Lung (tissue), 12 donors: ENCODE data around the gene PLEKHG2. TPM values are rescaled to one million over a fixed set of nuclear protein-coding genes. Genes with fewer than 3 reads are reported as not detected.

ENCODE experiments used
- ATAC-seq: fragments of 200-7000 bp; cut with Tn5 transposase; one replicate; pipeline ENCODE4 v1.9.1; 2020; ENCODE audit warnings: moderate number of reproducible peaks; ENCODE audit not compliant: insufficient read depth, low FRiP score
- DNase-seq, 3 donors: peaks; one replicate each; pipeline ENCODE4 v3.0.0-alpha.2; 2013 to 2017
- H3K27ac ChIP-seq, 2 donors: one replicate each; pipeline ENCODE4 v1.5.1; 2013; ENCODE audit warnings: mild to moderate bottlenecking in 2 of 2, moderate library complexity in 2 of 2, control low read depth in 1 of 2, inconsistent platforms in 1 of 2, low read depth in 1 of 2, low read length in 1 of 2
- H3K27me3 ChIP-seq, 3 donors: one replicate each; pipeline ENCODE4 v1.5.1; 2013; ENCODE audit warnings: low read length in 2 of 3; ENCODE audit not compliant: control insufficient read depth in 3 of 3, insufficient read depth in 3 of 3
- H3K36me3 ChIP-seq, 4 donors: one replicate each; pipeline ENCODE4 v1.5.1; 2013; ENCODE audit warnings: low read length in 4 of 4, mild to moderate bottlenecking in 1 of 4, moderate library complexity in 1 of 4; ENCODE audit not compliant: control insufficient read depth in 4 of 4, insufficient read depth in 4 of 4
- H3K4me1 ChIP-seq, 5 donors: one replicate each; pipeline ENCODE4 v1.5.1; 2013; ENCODE audit warnings: low read length in 5 of 5, mild to moderate bottlenecking in 2 of 5, moderate library complexity in 1 of 5; ENCODE audit not compliant: control insufficient read depth in 5 of 5, insufficient read depth in 5 of 5
- H3K4me3 ChIP-seq: one replicate; pipeline ENCODE4 v1.5.1; 2013; ENCODE audit warnings: mild to moderate bottlenecking, control low read depth, moderate library complexity
- H3K9ac ChIP-seq, 2 donors: one replicate each; pipeline ENCODE4 v1.5.1; 2013; ENCODE audit warnings: low read length in 2 of 2, control low read depth in 1 of 2; ENCODE audit not compliant: insufficient read depth in 1 of 2
- H3K9me3 ChIP-seq, 4 donors: one replicate each; pipeline ENCODE4 v1.5.1; 2013; ENCODE audit warnings: low read length in 3 of 4, mild to moderate bottlenecking in 1 of 4, moderate library complexity in 1 of 4; ENCODE audit not compliant: control insufficient read depth in 4 of 4, insufficient read depth in 3 of 4
- CTCF ChIP-seq: IDR thresholded peaks from 2 replicates; pipeline ENCODE4 v1.5.1; 2012; ENCODE audit warnings: mild to moderate bottlenecking; ENCODE audit errors: control extremely low read depth, extremely low read depth
- WGBS, 2 donors: extraction: QIAGEN DNeasy Blood & Tissue Kit; methylation state at CpG; one replicate each; pipeline ENCODE4 v1.1.7; 2013; 5-methylcytosine and 5-hydroxymethylcytosine counted together
- polyA plus RNA-seq, 2 donors: library from polyadenylated mRNA; stranded (reverse); fragments of 200-250 nt; gene quantifications; one replicate each; pipeline ENCODE4 v1.2.1, GENCODE V29; 2013
- total RNA-seq, 2 donors: library from RNA; depleted of rRNA in 1 of 2; stranded (reverse); fragments of >200 nt in 1 of 2; gene quantifications; one replicate each; pipeline ENCODE4 v1.2.1, GENCODE V29; 2014 to 2021
- donor health status: control.
- donor health status: control.
- donor health status: Bipolar disorder and iron deficiency.
- donor health status: healthy.
- donor health status: DM: yes; HTN: yes; CAD: no.

PLEKHG2 gene
- total and polyA plus RNA-seq, 4 donors, result 15.5 to 52.7 (median 27.2) TPM

- Histone ChIP-seq H3K27ac (no peak overlapping the region), H3K9ac (no peak overlapping the region), H3K4me3 (no peak overlapping the region), H3K36me3 (peaks cover 4 to 39% (median 35%) of the 10 kb centered on the region in 4 donors), H3K9me3 (no peaks in the 10 kb centered on the region), H3K4me1 (peaks cover 0 to 7% (median 0%) of the 10 kb centered on the region in 5 donors), H3K27me3 (no peaks in the 10 kb centered on the region)
- DNase-seq (no peak), ATAC-seq (no peak)
- TF ChIP-seq CTCF, result no peak
- WGBS, 2 donors, result 92 to 95% methylated on average over 14 to 15 of the region's 15 CpGs
These were observed 8.3 kb downstream of the PLEKHG2 start for GRCh38 chr19:39420769-39421168.

- ATAC-seq (no peak), DNase-seq (no peak)
- no peaks in the 10 kb centered on the region for H3K4me1 ChIP-seq
- no peaks in the 10 kb centered on the region for H3K27me3 ChIP-seq
- H3K27ac ChIP-seq, result no peak overlapping the region
- WGBS, 2 donors, result 95 to 98% methylated on average over 5 of the region's 5 CpGs
- H3K9ac ChIP-seq, result no peak overlapping the region
- H3K9me3 ChIP-seq, result no peaks in the 10 kb centered on the region
- H3K4me3 ChIP-seq, result no peak overlapping the region
- H3K36me3 ChIP-seq, result peaks cover 4 to 35% (median 31%) of the 10 kb centered on the region in 4 donors
- TF ChIP-seq CTCF, result no peak
These were observed 9.6 kb downstream of the PLEKHG2 start for GRCh38 chr19:39422020-39422419.

GRCh38 chr19:39423258-39424086 is 11.0 kb downstream of the PLEKHG2 start:
- Histone ChIP-seq H3K9ac (no peak overlapping the region), H3K4me1 (peaks cover 0 to 6% (median under 1%) of the 10 kb centered on the region in 5 donors), H3K27ac (no peak overlapping the region), H3K36me3 (peaks cover 4 to 31% (median 26%) of the 10 kb centered on the region in 4 donors), H3K9me3 (no peaks in the 10 kb centered on the region), H3K27me3 (no peaks in the 10 kb centered on the region), H3K4me3 (no peak overlapping the region)
- no peak for TF ChIP-seq CTCF
- WGBS, 2 donors, result 91 to 93% methylated on average over 35 of the region's 35 CpGs
- ATAC-seq (no peak), DNase-seq (no peak)
